Activated B cell treated with CpG ODN at 0.5 μM for 24 hours (primary cell): ENCODE results near the gene TMEM255A. TPM values are rescaled to one million over a fixed set of nuclear protein-coding genes. Genes with fewer than 3 reads are reported as not detected.
A peak's percentile ranks its signal among the peaks of the same experiment; 100 is the strongest.

Source experiments
- ATAC-seq: fragments of 200-7000 bp; cut with Tn5 transposase; one replicate; pipeline ENCODE4 v1.10.0; 2021; ENCODE audit warnings: low read depth, mild to moderate bottlenecking, moderate library complexity
- CTCF ChIA-PET: fragments of 350-600 bp; sonication (Branson Sonifier 250); formaldehyde crosslinking; loops from one replicate; lab custom pipeline; 2021; ENCODE audit warnings: antibody characterized with exemption; lab: Charles Lee
- POLR2A ChIA-PET: fragments of 350-600 bp; sonication (Branson Sonifier 250); formaldehyde crosslinking; loops from one replicate; lab custom pipeline; 2021; ENCODE audit warnings: antibody characterized with exemption; lab: Charles Lee
- DNase-seq: peaks from one replicate; pipeline ENCODE4 v3.0.0; 2022
- H3K27ac Mint-ChIP-seq: one replicate; pipeline ENCODE4 v1.8.0; 2020; ENCODE audit warnings: mixed read lengths
- H3K27me3 Mint-ChIP-seq: one replicate; pipeline ENCODE4 v1.8.0; 2021; ENCODE audit warnings: mixed read lengths
- H3K36me3 Mint-ChIP-seq: one replicate; pipeline ENCODE4 v1.8.0; 2021; ENCODE audit warnings: low read depth, mixed read lengths
- H3K4me1 Mint-ChIP-seq: one replicate; pipeline ENCODE4 v1.8.0; 2021; ENCODE audit warnings: mixed read lengths
- H3K4me3 Mint-ChIP-seq: one replicate; pipeline ENCODE4 v1.8.0; 2020; ENCODE audit warnings: mild to moderate bottlenecking, mixed read lengths
- H3K9me3 Mint-ChIP-seq: one replicate; pipeline ENCODE4 v1.8.0; 2020; ENCODE audit warnings: mixed read lengths
- intact Hi-C: fragments of 100-400 bp; cut with micrococcal nuclease; formaldehyde crosslinking; loops from one replicate; pipeline ENCODE4 v1.15.1; 2024
- total RNA-seq: library from RNA; stranded (reverse); gene quantifications from 2 replicates; pipeline ENCODE4 v1.2.3, GENCODE V29; 2022
- TF ChIP-seq, protein P1 (sequence below): fragments of 200-600 bp; IDR thresholded peaks from one replicate; pipeline ENCODE4 v1.8.0; 2022; ENCODE audit warnings: antibody characterized with exemption, mild to moderate bottlenecking

Gene TMEM255A
- total RNA-seq, 1 donor from 2014 or later, result 0.18 TPM

- ChIA-PET POLR2A (interaction anchor here (1.0 kb wide), 1 partner anchor 17 kb away, joined by 3 read pairs; no protein-coding TSS in a partner anchor), CTCF (no interaction called here)
- intact Hi-C loops, result loop anchor here (5.0 to 10.0 kb wide), 2 partner anchors 451 to 837 kb away; partner anchors contain the start of gene SLC25A5
- Mint-ChIP-seq H3K4me3 (no peak overlapping the region), H3K4me1 (peaks cover 37% of the 10 kb centered on the region), H3K27ac (peak overlapping the region; percentile 35), H3K9me3 (no peaks in the 10 kb centered on the region), H3K27me3 (no peaks in the 10 kb centered on the region), H3K36me3 (no peaks in the 10 kb centered on the region)
- DNase-seq, result no peak
- TF ChIP-seq, protein P1, sequence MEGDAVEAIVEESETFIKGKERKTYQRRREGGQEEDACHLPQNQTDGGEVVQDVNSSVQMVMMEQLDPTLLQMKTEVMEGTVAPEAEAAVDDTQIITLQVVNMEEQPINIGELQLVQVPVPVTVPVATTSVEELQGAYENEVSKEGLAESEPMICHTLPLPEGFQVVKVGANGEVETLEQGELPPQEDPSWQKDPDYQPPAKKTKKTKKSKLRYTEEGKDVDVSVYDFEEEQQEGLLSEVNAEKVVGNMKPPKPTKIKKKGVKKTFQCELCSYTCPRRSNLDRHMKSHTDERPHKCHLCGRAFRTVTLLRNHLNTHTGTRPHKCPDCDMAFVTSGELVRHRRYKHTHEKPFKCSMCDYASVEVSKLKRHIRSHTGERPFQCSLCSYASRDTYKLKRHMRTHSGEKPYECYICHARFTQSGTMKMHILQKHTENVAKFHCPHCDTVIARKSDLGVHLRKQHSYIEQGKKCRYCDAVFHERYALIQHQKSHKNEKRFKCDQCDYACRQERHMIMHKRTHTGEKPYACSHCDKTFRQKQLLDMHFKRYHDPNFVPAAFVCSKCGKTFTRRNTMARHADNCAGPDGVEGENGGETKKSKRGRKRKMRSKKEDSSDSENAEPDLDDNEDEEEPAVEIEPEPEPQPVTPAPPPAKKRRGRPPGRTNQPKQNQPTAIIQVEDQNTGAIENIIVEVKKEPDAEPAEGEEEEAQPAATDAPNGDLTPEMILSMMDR, result no peak
- ATAC-seq, result no peak
These were observed 7.0 kb downstream of the TMEM255A start for GRCh38 chrX:120304256-120304655.

DNA sequence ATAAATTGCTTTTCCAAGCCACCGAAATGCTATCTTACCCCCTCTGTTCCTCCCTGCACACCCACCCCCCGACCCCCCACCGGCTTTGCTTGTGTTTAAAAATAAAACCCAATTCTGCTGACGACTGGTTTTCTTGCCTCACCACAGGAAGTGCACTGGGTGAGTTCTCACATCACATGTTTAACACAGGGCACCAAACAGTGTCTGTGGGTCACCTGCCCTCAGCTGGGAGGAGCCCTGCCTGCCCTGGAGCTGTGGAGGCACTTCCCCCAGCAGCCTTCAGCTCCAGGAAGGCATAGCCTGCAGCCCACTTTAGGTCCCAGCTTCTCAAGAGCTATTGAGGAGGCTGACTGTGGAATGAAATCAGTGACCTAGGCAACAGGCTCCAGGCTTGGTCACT lies 8.8 kb downstream of the TMEM255A start:
- ATAC-seq, result peak; percentile 97
- ChIA-PET CTCF (interaction anchor here (1.4 kb wide), 1 partner anchor 52 kb away, joined by 4 read pairs; no protein-coding TSS in a partner anchor), POLR2A (interaction anchor here (0.6 to 2.1 kb wide), 5 partner anchors 9 to 1955 kb away, joined by 3 to 16 read pairs (median 3); partner anchors contain the start of genes TMEM255A and ZBTB33)

DNA sequence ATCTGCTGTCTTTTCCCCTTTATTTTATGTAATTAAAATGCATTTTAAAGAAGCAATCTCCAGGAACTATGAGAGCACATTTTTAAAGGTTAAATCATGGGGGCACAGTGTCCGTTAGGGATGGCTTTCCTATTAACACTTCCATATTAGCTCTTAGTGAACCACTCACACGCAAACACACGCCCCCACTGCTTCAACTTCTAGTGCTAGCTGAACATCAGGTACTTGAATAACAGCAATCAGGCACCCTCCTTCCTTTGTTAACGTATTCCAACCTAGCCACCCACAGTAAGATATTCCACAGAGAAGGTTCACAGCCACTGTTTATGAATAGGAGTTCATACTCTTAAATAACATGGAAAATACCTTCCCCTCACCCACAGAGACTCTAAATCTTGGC lies 9.3 kb downstream of the TMEM255A start:
- POLR2A ChIA-PET, result interaction anchor here (0.6 to 2.1 kb wide), 7 partner anchors 10 to 1955 kb away, joined by 3 to 16 read pairs (median 3); partner anchors contain the start of genes TMEM255A and ZBTB33
- DNase-seq (no peak), ATAC-seq (peak; percentile 12)
- intact Hi-C loops, result loop anchor here (2.0 to 10.0 kb wide), 3 partner anchors 15 to 835 kb away; partner anchors contain the start of gene SLC25A5
- no peaks in the 10 kb centered on the region for H3K27me3 Mint-ChIP-seq
- CTCF ChIA-PET, result interaction anchor here (1.4 kb wide), 1 partner anchor 52 kb away, joined by 4 read pairs; no protein-coding TSS in a partner anchor
- H3K4me3 Mint-ChIP-seq, result peak overlapping the region; percentile 50
- no peaks in the 10 kb centered on the region for H3K36me3 Mint-ChIP-seq
- no peaks in the 10 kb centered on the region for H3K9me3 Mint-ChIP-seq
- TF ChIP-seq, protein P1, result no peak
- H3K27ac Mint-ChIP-seq, result peak overlapping the region; percentile 62
- H3K4me1 Mint-ChIP-seq, result peaks cover 36% of the 10 kb centered on the region

More for the DNA sequence above, 8.8 kb downstream of the TMEM255A start:
- peak; percentile 15 for DNase-seq
- no peaks in the 10 kb centered on the region for H3K27me3 Mint-ChIP-seq
- H3K9me3 Mint-ChIP-seq, result no peaks in the 10 kb centered on the region
- TF ChIP-seq, protein P1, result no peak
- H3K4me3 Mint-ChIP-seq, result peak overlapping the region; percentile 50
- intact Hi-C loops, result loop anchor here (2.0 to 10.0 kb wide), 3 partner anchors 16 to 835 kb away; partner anchors contain the start of gene SLC25A5
- no peaks in the 10 kb centered on the region for H3K36me3 Mint-ChIP-seq
- H3K27ac Mint-ChIP-seq, result peak overlapping the region; percentile 69
- peaks cover 36% of the 10 kb centered on the region for H3K4me1 Mint-ChIP-seq

GRCh38 chrX:120301497-120301896 lies 9.8 kb downstream of the TMEM255A start:
- no peaks in the 10 kb centered on the region for H3K27me3 Mint-ChIP-seq
- POLR2A ChIA-PET, result interaction anchor here (0.6 to 2.1 kb wide), 6 partner anchors 10 to 295 kb away, joined by 3 to 16 read pairs (median 4); partner anchors contain the start of genes TMEM255A and ZBTB33
- H3K4me1 Mint-ChIP-seq, result peaks cover 36% of the 10 kb centered on the region
- DNase-seq, result no peak
- CTCF ChIA-PET, result interaction anchor here (1.4 kb wide), 1 partner anchor 51 kb away, joined by 4 read pairs; no protein-coding TSS in a partner anchor
- no peak overlapping the region for H3K27ac Mint-ChIP-seq
- H3K9me3 Mint-ChIP-seq, result no peaks in the 10 kb centered on the region
- TF ChIP-seq, protein P1, result no peak
- no peaks in the 10 kb centered on the region for H3K36me3 Mint-ChIP-seq
- no peak overlapping the region for H3K4me3 Mint-ChIP-seq
- intact Hi-C loops, result loop anchor here (5.0 to 10.0 kb wide), 2 partner anchors 453 to 834 kb away; partner anchors contain the start of gene SLC25A5
- no peak for ATAC-seq

GRCh38 chrX:120299928-120300327 lies 11.3 kb downstream of the TMEM255A start:
- intact Hi-C loops, result loop anchor here (5.0 to 10.0 kb wide), 2 partner anchors 455 to 833 kb away; partner anchors contain the start of gene SLC25A5
- Mint-ChIP-seq H3K4me1 (peaks cover 38% of the 10 kb centered on the region), H3K9me3 (no peaks in the 10 kb centered on the region), H3K4me3 (no peak overlapping the region), H3K27me3 (no peaks in the 10 kb centered on the region), H3K36me3 (no peaks in the 10 kb centered on the region), H3K27ac (no peak overlapping the region)
- DNase-seq (no peak), ATAC-seq (no peak)
- TF ChIP-seq, protein P1, result no peak
- ChIA-PET POLR2A (interaction anchor here (0.8 to 1.1 kb wide), 2 partner anchors 49 to 56 kb away, joined by 3 to 9 read pairs; no protein-coding TSS in a partner anchor), CTCF (no interaction called here)
